Stimulated activated naive CD8-positive, alpha-beta T cell treated with anti-CD3 and anti-CD28 coated beads, Interleukin-15, Interleukin-2, amounts not matched to agents 100 U/mL and 50 U/mL, for 24 hours (primary cell): ENCODE results near the gene ATG10.
"Not testable (repeated sequence)": the region's sequence is repeated elsewhere in the genome, so short reads cannot be mapped to it uniquely, and the experiment has no call there.

Experiments used
- ATAC-seq: fragments of 150-1000 bp; cut with Tn5 transposase; one replicate; pipeline ENCODE4 v1.10.0; 2021
- DNase-seq: peaks from one replicate; pipeline ENCODE4 v3.0.0; 2021

The ATG10 gene

DNA sequence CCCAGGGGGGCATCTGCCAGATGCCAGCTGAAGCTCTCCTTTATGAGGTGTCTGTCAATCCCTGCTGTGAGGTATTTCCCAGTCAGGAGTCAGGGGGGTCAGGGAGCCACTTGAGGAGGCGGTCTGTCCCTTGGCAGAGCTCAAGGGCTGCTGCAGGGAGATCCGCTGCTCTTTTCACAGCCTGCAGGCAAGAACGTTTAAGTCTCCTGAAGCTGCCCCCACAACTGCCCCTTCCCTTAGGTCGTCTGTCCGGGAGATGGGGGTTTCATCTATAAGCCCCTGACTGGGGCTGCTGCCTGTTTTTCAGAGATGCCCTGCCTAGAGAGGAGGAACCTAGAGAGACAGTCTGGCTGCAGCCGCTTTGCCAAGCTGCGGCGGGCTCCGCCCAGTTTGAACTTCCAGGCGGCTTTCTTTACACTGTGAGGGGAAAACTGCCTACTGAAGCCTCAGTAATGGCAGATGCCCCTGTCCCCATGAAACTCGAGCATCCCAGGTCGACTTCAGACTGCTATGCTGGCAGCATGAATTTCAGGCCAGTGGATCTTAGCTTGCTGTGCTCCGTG is 158.0 kb downstream of the ATG10 start:
- no peak for DNase-seq

DNA sequence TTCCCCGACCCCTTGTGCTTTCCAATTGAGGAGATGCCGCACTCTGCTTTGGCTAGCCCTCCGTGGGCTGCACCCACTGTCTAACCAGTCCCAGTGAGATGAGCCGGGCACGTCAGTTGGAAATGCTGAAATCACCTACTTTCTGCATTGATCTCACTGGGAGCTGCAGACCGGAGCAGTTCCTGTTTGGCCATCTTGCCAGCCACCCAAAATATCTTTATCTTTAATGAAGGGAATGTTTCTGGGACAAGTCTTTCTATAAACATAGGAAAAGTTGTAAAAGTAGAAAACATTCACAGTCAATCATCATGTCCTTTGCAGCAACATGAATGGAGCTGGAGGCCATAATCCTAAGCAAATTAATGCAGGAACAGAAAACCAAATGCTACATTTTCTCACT is 158.8 kb downstream of the ATG10 start:
- no peak for DNase-seq
- ATAC-seq = no peak

More for the DNA sequence above, 158.0 kb downstream of the ATG10 start:
- ATAC-seq = no peak

DNA sequence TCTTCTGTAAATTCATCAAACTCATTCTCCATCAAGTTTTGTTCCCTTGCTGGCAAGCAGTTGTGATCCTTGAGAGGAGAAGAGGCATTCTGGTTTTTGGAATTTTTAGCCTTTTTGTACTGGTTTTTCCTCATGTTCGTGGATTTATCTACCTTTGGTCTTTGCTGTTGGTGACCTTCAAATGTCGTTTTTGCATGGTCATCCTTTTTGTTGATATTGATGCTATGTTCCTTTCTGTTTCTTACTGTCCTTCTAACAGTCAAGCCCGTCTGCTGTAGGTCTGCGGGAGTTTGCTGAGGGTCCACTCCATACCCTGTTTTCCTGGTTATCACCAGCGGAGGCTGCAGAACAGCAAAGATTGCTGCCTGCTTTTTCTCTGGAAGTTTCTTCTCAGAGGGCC is 165.4 kb downstream of the ATG10 start:
- ATAC-seq (no peak), DNase-seq (no peak)

DNA sequence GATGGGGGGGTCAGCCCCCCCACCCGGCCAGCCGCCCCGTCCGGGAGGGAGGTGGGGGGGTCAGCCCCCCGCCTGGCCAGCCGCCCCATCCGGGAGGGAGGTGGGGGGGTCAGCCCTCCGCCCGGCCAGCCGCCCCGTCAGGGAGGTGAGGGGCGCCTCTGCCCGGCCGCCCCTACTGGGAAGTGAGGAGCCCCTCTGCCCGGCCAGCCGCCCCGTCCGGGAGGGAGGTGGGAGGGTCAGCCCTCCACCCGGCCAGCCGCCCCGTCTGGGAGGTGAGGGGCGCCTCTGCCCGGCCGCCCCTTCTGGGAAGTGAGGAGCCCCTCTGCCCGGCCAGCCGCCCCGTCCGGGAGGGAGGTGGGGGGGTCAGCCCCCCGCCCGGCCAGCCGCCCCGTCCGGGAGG is 168.0 kb downstream of the ATG10 start:
- DNase-seq = not testable (repeated sequence)

DNA sequence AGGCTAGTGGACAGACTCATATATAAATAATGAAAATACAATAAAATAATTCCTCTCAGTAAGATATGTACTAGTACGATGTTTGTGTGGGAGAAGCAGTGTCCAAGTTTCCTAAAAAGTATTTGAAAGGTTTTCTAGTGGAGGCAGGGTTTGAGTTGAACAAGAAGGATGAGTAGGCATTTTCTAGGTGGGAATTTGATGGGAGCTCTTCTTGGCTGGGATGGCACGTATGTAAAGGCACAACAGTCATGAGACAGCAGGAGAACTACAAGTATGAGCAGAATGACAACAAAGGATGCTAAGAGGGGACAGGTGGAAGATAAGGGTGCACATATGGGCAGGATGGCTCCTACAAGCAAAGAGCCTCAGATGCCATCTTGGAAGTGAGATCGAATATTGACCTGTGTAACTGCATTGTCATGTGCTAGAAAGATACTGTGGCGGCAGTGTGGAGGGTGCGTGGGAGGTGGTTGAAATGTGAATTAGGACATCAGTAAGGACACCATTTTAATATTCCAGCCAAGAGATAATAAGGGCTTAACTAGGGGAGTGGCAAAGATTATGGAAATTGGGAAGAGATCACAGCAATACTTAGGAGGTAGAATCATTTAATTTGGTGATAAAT is 170.5 kb downstream of the ATG10 start:
- DNase-seq (no peak), ATAC-seq (no peak)

More for the DNA sequence above, 168.0 kb downstream of the ATG10 start:
- not testable (repeated sequence) for ATAC-seq

DNA sequence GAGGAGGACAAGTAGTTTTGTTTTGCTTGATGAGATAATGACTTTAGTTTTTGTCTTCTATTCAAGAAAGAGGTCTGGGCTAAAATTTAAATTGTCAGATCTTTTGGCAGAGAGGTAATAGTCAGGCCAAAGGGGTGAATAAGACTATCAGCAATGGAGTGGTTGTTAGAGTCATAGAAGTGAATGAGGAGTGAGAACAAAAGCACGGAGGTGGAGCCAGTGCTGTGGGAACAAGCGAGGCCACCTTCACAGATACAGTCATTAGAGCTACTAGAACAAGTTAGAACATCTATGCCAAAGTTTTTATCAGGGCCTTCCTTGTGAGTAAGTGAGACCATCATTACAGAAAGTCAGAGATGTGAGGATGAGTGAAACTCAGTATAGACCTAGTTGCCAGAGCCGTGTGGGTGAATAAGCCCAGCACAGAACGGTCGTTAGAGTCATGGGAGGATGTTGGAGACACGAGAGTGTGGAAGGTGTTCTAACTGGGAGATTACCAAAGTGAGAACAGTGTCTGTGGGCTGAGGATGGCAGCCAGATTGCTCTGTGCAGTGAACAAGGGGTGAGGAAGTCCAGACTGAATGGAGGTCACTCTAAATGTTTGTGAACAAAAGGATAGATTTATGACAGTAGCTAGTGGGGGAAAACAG is 171.2 kb downstream of the ATG10 start:
- ATAC-seq (no peak), DNase-seq (no peak)

DNA sequence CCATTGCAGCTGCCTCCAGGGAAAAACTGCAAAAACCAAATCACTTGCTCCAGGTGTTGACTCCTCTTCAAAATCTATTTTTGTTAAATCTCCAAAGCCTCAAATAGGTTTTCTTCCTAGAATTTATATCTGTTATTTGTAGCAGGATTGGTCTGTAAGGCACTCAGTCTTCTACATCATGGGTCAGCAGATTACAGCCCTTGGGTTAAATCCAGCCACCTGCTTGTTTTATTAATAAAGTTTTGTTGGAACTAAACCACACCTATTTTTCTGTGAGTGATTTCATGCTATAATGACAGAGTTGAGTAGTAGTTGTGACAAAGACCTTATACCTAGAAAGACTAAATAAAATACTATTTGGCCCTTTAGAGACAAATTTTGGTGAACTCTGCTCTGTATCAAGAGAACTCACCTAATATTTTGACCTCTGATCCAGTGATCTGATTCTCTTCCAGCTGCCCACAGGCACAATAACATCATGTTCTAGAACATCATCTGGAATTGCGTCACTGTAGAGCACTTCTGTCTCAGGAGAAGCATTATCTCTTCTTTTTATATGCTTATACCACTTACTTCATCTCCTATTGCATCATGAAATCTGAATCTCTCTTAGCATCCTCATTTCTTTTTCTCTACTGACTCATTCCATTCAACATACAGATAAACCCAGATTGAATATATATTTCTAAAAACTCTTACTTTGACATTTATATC is 176.2 kb downstream of the ATG10 start:
- DNase-seq (no peak), ATAC-seq (no peak)

DNA sequence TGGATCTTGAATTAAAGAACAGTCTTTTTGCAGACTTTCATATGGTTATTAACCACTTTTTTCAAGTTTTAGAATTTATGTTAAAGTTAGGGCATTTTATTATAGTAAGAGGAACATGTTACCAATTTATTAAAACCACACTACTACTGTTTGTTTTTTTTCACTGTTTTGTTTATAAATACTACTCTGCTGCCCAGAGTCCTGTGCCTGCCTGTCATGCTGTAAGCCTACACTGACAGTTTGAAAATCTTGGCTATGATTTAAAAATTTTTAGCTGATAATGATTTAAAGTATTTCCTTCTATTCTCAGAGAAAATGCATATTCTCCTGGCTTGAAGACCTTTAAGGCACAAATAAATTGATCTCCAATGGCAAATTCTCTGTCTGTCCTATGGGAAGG is 177.6 kb downstream of the ATG10 start:
- DNase-seq (no peak), ATAC-seq (no peak)

DNA sequence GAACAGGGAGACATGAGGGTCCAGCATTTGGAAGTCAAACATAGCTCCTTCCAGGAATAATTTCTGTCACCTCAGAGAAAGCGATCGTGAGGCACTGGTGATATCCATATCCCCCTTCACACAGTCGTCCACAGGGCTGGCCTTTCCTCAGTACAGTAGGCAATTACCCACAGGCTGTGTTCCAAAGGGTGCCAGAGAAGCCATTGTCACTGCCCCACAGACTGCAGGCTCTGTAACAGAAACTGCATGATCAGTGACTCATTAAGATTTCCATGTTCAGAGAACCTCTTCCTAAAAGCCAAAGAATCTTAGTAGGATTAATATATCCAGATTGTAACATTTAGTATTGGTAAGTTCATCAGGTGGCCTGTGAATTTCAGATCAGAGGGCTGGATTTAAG is 178.7 kb downstream of the ATG10 start:
- DNase-seq = no peak
- no peak for ATAC-seq

DNA sequence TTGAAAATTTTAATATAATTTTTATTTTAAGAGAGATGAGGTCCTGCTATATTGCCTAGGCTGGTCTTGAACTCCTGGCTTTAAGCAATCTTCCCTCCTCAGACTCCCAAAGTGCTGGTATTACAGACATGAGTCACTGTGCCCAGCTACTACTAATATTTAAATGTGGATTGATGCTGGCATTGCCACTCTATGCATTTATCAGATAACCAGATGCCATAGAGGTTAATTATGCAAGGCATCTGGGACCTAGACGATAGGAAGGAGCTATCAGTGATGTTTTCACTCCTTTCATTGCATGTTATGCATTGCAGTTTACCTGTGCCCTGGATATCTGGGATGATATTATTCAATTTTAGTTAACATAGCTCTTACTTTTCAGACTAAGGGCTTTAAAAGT is 179.4 kb downstream of the ATG10 start:
- ATAC-seq = no peak

DNA sequence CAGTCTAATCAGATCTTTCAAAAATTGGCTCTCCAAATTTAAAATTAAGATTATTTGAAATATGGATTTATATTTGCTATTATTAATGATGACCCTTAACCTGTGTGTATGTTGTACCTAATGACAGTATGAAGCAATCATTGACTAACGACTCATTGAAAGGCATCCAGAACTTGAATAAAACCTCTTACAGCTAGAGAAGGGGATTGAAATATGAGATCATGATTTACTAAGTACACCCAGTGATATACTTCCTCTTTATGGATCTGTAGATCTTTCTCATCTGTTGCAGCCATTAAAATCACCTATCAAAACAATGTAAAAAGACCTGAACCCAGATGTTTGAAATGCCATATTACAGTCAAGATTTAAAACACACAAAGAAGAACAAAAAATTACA is 179.8 kb downstream of the ATG10 start:
- ATAC-seq (no peak), DNase-seq (no peak)

More for the DNA sequence above, 179.4 kb downstream of the ATG10 start:
- DNase-seq = no peak

DNA sequence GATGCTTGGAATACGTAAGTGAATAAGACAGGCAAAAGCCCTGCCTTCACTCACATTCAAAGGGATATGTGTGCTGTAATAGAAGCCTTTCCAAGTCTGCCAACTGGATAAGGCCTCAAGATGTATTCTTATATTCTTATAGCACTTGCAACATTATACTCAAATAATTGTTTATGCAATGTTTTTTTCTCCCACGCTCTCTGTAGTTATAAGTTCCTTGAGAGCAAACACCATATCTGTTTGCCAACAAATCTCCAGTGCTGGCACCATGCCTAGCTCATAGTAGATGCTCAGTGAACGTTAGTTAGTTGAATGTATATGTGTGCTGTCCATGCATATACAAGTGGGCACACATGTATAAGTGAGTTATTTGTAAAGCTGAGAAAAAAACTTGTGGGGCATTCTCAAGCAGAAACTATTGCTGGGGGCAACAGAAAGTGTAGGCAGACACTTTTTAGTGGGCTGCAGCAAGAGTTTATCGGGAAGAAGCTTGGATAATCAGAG is 181.2 kb downstream of the ATG10 start:
- DNase-seq (no peak), ATAC-seq (no peak)

DNA sequence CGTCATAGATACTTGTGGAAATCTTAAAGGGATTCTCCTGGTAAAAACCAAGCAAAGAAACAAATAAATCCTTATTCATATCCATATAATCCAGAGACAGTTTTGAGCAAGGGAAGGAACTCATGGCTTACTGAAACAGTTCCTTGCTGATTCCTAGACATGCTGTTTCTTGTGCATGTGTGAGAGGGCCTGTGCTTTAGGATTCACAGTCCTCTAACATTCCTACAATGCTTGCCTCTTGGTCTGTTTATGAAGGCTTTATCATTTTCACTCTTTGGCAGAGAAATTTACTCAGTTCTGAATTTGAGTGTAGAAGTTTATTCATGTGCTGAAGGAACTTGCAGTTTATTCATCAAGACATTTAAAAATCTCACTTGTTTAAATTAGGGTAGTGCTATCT is 183.0 kb downstream of the ATG10 start:
- no peak for ATAC-seq
- DNase-seq = no peak

DNA sequence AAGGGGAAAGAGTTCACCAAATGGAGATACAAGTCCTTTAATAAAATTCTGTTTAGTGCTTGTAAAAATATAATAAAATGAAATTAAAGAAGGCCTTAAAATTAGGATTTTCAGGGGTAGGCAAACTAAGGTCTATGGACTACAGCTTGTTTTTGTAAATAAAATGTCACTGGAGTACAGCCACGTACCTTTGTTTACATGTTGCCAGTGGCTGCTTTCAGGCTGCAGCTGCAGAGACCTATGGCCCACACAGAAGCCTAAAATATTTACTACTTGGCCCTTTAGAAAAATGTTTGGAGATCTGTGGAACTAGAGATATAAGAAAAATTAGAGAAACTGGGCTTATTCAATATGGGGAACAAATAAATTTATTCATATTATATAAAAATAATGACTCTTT is 183.5 kb downstream of the ATG10 start:
- ATAC-seq (no peak), DNase-seq (no peak)

DNA sequence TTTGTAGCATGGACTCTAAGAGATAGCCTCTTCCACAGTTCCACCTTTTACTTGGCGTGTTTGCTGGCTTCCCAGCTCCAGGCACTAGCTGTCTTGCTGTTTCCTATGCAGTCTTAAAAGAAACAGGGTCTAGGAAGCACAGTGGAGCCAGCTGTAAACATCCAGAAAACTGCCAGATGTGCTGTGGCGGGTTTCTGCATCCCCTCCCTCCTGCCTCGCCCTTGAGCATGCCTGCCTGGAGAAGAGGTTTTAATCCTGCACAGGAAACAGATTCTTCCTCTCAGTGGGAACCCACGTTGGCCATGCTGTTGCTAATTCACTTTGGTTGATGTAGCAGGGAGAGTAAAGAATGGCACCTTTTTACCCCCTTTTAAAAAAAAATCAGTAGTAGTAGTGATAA is 185.1 kb downstream of the ATG10 start:
- no peak for ATAC-seq
- no peak for DNase-seq

DNA sequence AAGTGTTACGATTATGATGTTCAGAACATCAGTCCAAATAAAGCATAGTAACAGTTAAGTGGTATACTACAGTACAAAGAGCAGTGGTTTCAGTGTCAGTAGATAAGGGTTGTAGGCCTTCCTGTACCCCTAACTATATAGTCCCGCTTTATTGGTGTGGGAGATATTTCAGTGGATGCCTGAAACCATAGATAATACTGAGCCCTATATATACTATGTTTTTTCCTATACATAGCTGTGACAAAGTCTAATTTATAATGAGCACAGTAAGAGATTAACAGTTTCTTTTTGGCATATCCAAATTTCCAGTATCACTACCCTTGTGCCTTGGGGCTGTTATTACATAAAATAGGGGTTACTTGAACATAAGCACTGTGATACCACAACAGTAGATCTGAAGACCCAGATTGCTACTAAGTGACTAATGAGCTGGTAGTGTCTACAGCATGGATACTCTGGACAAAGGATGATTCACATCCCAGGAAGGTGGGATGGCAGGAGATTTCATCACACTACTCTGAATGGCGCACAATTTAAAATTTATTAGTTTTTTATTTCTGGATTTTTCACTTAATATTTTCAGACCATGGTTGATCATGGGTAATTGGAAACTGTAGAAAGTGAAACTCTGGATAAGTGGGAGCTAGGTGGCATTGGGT is 187.1 kb downstream of the ATG10 start:
- no peak for ATAC-seq
- DNase-seq = no peak

DNA sequence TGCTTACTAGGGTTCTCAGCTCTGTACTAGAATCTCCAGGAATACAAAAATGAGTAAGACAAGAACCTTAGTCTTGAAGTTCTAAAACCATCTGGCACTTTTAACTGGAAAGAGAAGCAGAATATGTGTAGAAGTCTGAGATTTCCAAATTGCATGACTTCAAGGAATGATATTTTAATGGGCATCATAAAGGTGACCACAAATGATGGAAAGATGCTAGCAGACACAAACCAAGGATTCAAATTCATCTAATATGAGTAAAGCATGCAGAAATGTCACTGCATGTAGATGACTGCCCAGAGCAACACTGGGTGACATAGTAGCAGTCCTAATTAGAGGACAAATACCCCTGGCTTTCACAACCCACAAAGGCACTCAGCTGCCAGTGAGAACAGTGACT is 189.1 kb downstream of the ATG10 start:
- DNase-seq = no peak
- ATAC-seq = no peak

DNA sequence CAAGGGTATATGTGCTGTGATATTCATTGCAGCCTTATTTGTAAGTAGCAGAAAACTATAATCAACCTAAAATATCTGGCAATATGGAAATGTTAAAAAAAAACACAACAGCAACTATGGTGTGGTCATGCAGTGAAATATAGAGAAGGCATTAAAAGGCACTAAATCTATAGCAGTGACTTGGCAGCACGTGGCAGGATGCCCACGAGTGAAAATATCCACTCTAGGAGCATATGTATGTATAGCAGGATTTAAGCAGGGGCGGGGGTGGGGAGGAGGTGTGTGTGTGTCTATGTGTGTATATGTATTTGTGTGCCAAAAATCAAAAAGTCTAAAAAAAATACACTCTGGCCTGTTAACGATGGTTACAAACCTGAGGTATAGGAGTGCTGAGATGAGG is 190.8 kb downstream of the ATG10 start:
- ATAC-seq (no peak), DNase-seq (no peak)

DNA sequence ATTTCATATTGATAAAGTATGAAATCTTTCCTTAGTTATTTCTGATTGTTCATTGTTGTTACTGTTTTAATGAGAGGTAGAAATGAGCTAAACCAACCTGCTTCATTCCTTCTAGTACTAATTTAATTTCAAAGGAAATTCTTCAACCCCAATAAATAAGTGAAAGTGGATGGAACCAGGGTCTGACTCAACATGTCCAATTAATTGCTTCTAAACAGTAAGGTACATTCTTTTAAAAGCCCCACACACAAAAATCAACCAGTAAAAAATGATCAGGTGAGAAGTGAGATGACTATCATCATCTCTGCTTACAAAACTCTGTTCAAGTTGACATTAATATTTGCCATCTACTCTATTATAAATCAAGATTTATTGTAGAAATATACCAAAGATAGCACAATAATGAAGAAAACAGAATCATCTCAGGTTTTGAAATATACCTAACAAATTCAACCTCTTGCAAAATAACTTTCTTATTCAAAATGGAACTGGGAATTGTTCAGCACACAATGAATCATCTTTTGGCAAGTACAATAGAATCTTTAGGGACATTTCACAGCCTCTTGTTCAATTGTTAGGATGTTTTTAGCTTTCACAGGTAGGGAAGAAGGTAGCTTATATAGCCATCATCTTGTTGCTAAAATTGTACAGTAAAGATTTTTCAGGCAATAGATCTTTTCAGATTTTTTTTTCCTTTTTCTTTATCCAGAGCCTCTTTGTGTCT is 191.8 kb downstream of the ATG10 start:
- DNase-seq (no peak), ATAC-seq (no peak)

DNA sequence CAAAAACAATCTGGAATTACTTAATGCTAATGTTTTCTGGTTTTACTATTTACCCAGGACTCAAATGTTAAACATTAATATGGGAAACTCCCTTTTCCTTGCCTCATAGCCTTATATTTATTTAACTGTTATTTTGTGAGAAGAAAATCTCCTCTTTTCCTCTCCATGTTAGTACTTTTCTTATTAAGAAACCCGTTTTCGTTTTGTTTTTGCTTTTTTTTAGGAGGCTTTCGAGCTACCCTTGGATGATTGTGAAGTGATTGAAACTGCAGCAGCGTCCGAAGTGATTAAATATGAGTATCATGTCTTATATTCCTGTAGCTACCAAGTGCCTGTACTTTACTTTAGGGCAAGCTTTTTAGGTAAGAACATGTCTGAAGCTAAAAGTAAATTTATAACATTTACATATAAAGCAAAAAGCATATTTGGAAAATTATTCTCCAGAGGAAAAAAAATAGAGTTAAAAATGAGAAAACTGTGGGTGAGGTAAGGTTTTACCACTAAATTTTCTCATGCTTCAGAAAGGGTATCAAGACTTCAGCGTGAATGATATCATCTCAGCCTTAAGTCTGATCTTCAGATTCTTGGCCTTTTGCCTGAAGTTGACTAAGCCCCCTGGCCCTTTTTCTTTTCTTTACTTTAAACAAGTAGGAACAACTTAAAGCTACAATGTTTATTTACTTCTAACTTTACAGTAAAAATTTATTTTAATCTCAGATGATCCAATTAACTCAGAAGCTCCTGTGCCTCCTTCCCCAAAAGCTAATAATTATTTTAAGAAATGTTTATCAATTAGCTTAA is 192.6 kb downstream of the ATG10 start:
- DNase-seq = no peak
- ATAC-seq = no peak
